ENCODE results near the gene SPATA6. TPM values are rescaled to one million over a fixed set of nuclear protein-coding genes. Genes with fewer than 3 reads are reported as not detected.
"Not testable (repeated sequence)": the region's sequence is repeated elsewhere in the genome, so short reads cannot be mapped to it uniquely, and the experiment has no call there.

SPATA6 gene
- total RNA-seq, 1 donor from 2014 or later, result 30.1 TPM

- DNase-seq (ENCODE audit: low spot score), result no peak
Measured at GRCh38 chr1:48356901-48357300, 115.1 kb downstream of the SPATA6 start.

- DNase-seq (ENCODE audit: low spot score), result no peak
Measured at GRCh38 chr1:48344373-48344772, 127.6 kb downstream of the SPATA6 start.

- no peak for DNase-seq (ENCODE audit: low spot score)
Measured at GRCh38 chr1:48341221-48341620, 130.8 kb downstream of the SPATA6 start.

GRCh38 chr1:48338257-48338656, 133.7 kb downstream of the SPATA6 start:
- no peak for DNase-seq (ENCODE audit: low spot score)

GRCh38 chr1:48333316-48333715, 138.7 kb downstream of the SPATA6 start:
- no peak for DNase-seq (ENCODE audit: low spot score)

- DNase-seq (ENCODE audit: low spot score), result no peak
Measured at GRCh38 chr1:48332115-48332514, 139.9 kb downstream of the SPATA6 start.

- no peak for DNase-seq (ENCODE audit: low spot score)
Measured at GRCh38 chr1:48329905-48330304, 142.1 kb downstream of the SPATA6 start.

- no peak for DNase-seq (ENCODE audit: low spot score)
Measured at GRCh38 chr1:48329486-48329885, 142.5 kb downstream of the SPATA6 start.

- not testable (repeated sequence) for DNase-seq (ENCODE audit: low spot score)
Measured at GRCh38 chr1:48311829-48312228, 160.2 kb downstream of the SPATA6 start.

- no peak for DNase-seq (ENCODE audit: low spot score)
Measured at GRCh38 chr1:48309564-48310082, 162.4 kb downstream of the SPATA6 start.

GRCh38 chr1:48302652-48303051, 169.4 kb downstream of the SPATA6 start:
- DNase-seq (ENCODE audit: low spot score), result no peak

GRCh38 chr1:48294656-48295055, 177.3 kb downstream of the SPATA6 start:
- no peak for DNase-seq (ENCODE audit: low spot score)

GRCh38 chr1:48294094-48294493, 177.9 kb downstream of the SPATA6 start:
- not testable (repeated sequence) for DNase-seq (ENCODE audit: low spot score)

GRCh38 chr1:48292706-48293105, 179.3 kb downstream of the SPATA6 start:
- DNase-seq (ENCODE audit: low spot score), result no peak

- no peak for DNase-seq (ENCODE audit: low spot score)
Measured at GRCh38 chr1:48291421-48291820, 180.6 kb downstream of the SPATA6 start.

GRCh38 chr1:48285525-48285924, 186.5 kb downstream of the SPATA6 start:
- no peak for DNase-seq (ENCODE audit: low spot score)

GRCh38 chr1:48284696-48285420, 187.1 kb downstream of the SPATA6 start:
- not testable (repeated sequence) for DNase-seq (ENCODE audit: low spot score)

- DNase-seq (ENCODE audit: low spot score), result not testable (repeated sequence)
Measured at GRCh38 chr1:48282329-48282728, 189.7 kb downstream of the SPATA6 start.

GRCh38 chr1:48277437-48277836, 194.6 kb downstream of the SPATA6 start:
- not testable (repeated sequence) for DNase-seq (ENCODE audit: low spot score)

- DNase-seq (ENCODE audit: low spot score), result no peak
Measured at GRCh38 chr1:48266576-48266975, 205.4 kb downstream of the SPATA6 start.

- no peak for DNase-seq (ENCODE audit: low spot score)
Measured at GRCh38 chr1:48263041-48263440, 209.0 kb downstream of the SPATA6 start.

- no peak for DNase-seq (ENCODE audit: low spot score)
Measured at GRCh38 chr1:48261881-48262400, 210.1 kb downstream of the SPATA6 start.

GRCh38 chr1:48258106-48258505, 213.9 kb downstream of the SPATA6 start:
- DNase-seq (ENCODE audit: low spot score), result no peak

Measured in mucosa of gallbladder (tissue), 1 donor.